NCI-H345 (cell line): ENCODE data around the gene TEF.
A peak's percentile ranks its signal among the peaks of the same experiment; 100 is the strongest.
"Not testable (repeated sequence)": the region's sequence is repeated elsewhere in the genome, so short reads cannot be mapped to it uniquely, and the experiment has no call there.

Experiments used
- DNase-seq: peaks from one replicate; lab custom pipeline; 2025; lab: John Stamatoyannopoulos, UW

TEF gene

DNA sequence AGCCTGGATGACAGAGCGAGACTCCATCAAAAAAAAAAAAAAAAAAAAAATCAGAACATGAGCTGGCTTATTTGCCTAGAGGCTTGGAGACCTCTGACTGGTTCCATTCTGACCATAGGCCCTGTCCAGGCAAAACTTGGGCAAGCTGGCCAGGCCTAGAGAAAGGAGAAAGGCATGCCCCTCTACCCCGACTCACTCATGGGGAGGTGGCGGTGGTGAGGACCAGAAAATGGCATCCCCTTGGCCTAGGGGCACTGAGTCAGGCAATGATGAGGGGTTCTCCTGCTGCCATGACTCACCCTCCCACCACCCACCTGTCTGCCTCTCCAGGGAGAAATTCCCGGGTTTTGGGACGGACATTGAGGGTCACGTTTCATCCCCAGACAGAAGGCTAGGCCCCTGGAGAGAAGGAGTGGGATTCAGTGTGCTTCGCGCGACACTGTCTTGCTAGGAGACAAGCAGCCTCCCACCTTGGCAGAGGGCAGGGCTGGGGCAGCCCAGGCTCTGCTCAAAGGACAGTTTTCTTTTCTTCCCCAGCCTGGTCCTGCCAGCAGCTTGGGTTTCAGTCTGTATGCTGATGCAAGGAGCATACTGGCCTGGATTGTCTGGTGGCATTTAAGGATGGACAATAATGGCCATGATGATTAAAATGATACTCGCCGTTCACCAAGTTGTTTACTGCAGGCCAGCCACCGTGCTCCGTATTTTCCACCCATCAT is 47.6 kb downstream of the TEF start:
- no peak for DNase-seq

DNA sequence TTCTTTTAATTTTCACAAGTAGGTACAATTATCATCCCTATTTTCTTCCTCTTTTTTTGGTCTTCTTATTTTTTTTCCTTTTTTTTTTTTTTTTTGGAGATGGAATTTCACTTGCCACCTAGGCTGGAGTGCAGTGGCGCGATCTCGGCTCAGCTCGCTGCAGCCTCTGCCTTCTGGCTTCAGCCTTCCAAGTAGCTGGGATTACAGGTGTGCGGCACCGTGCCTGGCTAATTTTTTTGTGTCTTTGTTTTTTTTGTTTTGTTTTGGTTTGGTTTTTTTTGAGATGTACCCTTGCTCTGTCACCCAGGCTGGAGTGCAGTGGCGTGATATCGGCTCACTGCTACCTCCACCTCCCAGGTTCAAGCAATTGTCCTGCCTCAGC is 48.2 kb downstream of the TEF start:
- no peak for DNase-seq

DNA sequence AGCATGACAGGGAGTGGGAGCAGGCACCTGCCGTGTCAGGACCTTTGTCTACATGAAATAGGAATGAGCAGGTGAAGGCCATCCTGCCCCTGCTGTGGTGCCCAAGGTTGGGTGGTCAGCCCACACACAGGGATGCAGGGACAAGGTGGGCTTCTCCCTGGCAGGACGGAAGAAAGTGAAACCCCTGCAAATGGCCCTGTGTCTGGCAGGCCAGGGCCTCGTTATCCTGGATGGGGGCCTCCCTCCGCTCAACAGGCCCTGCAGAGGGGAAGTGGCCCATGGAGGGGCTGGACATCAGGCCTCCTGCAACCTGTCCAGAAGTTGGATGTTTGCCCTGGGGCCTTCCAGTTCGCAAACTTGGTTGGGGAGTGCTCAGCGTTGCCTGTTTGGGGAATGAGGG is 49.9 kb downstream of the TEF start:
- no peak for DNase-seq

DNA sequence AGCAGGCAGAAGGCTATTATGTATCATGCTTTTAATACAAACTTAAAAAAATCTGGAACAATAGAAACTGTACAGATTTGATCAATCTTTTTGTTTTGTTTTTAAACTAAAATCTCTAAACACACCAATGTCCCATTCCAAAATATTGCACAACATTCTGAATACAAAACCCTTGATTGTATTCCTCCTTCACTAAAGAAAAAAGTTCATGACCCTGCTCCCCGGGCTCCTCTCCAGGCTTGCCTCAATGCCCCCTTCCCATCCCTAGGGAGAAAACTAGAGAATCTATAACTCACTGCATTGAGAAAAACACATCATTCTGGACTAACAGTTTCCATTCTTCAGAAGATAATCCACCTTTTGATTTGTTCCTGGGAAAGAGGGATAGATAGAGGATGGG is 51.7 kb downstream of the TEF start:
- not testable (repeated sequence) for DNase-seq

DNA sequence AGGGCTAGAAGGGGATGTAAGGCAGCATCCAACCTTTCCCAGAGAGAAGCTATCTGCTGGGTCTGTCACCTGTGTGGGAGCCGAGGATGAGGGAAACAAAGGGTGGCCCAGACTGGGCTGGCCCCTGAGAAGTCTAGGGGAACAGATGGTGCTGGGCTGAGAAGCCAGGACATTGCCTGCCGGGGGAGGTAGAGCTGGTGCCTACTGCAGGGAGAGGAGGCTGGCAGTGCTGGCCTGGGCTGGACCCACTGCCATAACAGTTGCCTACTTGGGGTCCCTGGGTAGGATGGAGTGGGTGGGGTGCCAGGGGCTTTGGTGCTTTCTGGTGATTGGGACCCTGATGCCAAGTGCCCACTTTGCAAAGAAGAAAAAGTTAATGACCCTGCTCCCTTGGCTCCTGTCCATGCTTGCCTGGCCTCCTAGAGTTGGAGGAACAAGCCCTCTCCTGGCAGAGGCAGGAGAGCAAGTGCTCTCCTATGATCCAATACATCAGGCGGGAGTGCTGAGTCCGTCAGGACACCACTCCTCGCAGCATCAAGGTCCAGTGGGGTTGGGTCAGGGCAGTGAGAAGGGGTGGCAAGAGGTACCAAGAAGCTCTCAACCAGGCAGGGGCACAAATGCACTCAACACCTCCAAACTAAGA is 52.7 kb downstream of the TEF start:
- DNase-seq: not testable (repeated sequence)

DNA sequence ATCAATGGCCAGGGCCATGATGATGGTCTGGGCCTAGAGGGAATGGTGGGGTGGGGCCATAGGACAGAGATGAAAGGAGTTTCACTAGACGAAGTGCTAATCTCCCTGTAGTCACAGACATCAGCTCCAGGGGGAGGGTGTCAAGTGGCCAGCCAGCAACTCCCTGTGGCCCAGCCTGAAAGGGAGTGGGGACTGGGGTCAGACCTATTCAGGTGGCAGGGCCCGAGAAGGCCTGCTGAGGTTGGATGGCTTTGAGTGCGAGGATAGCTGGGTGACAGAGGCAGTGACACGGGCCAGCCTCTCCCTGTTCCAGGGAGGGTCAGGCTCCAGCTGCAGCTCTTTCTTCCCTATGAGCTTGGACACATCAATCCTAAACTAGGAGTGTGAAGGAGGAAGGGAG is 53.8 kb downstream of the TEF start:
- DNase-seq: no peak

DNA sequence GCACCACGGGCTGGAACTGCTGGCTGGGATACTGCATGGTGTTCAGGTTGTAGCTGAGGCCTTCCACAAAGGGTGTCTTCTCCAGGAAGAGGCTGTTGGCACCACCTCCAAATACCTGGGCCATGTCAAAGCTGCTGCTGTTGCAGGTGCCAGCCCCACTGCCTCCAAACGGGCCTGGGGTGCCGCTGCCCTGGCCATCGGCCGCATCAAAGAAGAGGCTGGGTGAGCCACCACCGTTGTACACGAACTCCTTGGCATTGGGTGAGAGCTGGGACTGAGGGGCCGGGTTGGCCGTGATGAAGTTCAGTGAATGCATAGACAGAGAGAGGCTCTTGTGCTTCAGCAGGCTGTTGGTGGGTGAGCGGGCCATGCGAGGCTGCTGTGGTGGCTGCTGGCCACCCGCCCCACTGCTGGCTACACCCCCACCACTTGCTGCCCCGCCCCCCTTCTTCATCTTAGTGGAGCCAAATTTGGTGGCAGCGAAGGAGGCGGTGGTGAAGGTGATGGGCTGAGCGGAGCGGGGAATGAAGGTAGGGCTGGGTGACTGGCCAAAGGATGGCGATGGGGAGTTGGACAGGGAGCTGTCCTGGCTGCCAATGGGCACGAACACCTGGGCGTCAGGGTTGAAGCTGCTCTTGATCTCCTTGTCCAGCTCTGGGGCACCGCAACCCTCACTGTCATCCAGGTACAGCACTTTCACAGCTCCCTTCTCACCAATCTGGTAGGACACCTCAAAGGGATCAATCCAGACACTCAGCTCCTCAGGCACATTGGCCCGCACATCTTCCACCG is 54.8 kb downstream of the TEF start:
- no peak for DNase-seq

DNA sequence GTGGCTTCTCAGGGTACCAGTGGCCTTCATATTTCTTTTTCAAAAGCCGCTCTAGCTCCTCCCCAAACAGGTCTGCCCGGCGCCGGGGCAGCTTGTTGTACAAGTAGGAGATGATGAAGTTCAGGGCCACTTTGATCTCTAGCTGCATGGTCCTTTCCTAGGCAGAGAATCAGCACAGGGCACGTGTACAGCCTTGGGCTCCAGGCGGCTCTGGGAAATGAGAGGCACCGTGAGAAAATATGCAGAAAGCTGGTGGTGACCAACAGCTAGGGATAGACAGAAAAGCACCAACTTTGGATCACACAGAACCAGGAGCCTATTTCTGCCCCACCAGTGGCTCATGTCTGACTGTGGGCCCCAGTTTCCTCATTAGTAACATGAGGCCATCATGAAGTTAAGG is 55.5 kb downstream of the TEF start:
- no peak for DNase-seq

DNA sequence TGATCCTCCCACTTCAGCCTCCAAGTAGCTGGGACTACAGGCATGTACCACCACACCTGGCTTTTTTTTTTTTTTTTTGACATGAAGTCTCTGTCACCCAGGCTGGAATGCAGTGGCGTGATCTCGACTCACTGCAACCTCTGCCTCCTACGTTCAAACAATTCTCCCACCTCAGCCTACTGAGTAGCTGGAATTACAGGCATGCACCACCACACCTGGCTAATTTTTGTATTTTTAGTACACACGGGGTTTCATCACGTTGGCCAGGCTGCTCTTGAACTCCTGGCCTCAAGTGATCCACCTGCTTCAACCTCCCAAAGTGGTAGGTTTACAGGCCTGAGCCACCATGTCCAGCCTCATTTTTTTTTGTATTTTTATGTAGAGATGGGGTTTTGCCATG is 58.8 kb downstream of the TEF start:
- DNase-seq: not testable (repeated sequence)

DNA sequence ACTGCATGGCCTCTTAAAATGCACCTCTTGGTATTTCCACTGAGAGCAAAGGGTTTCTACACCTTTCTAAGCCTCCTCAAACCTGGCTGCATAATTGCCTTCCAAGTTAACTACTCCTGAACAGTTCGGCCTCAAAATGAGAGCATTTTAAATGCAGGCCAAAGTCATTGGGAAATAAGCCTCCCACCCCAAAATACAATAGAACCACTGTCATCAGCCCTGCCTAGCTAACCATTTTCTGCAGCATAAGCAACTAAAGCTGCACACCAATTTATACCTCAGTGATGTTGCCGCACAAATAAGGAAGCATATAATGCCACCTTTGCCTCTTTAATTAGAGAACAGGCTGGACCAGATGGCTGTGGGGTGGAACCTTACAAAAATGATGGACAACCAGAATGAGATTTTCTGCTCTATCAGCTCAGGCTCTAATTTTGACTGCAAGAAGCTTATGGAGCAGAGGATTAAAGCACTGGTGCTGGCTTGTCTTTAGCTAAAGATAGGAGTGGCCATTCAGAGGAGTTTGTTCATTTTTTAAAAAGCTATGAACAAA is 60.6 kb downstream of the TEF start:
- DNase-seq: no peak

DNA sequence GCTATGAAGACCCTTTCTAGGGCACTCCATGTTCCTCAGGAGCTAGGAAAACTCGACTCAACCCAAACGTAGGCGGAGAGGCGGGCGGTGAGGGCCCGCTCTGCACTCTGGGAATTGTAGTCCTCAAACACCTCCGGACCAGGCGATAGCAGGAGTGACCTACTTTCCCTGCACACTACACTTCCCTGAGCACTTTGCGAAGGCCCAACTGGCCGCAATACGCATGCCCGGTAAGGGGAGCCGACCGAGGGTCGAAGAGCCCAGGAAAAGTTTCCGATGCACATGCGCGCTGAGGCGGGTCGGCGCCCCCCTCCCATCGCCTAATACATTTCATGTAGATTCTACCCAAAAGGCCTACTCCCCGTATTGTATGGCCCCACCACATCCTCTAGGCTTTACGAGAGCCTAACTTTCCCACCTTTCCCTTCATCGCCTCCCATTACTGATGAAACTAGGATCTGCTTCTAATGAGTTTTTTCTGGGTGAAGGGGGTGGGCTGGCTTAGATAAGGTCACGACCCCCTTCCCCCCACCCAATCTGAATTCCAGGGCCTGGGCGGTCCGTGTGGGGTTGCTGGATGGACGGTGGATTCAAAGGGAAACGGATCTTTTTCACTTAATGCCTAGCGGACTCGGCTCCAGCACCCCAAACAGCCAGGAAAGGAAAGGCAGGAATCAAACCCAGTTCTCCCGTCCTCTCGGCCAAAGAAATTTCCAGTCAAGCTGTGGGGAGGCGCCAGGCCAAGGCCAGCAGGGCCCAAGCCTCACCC is 62.8 kb downstream of the TEF start:
- DNase-seq: no peak

DNA sequence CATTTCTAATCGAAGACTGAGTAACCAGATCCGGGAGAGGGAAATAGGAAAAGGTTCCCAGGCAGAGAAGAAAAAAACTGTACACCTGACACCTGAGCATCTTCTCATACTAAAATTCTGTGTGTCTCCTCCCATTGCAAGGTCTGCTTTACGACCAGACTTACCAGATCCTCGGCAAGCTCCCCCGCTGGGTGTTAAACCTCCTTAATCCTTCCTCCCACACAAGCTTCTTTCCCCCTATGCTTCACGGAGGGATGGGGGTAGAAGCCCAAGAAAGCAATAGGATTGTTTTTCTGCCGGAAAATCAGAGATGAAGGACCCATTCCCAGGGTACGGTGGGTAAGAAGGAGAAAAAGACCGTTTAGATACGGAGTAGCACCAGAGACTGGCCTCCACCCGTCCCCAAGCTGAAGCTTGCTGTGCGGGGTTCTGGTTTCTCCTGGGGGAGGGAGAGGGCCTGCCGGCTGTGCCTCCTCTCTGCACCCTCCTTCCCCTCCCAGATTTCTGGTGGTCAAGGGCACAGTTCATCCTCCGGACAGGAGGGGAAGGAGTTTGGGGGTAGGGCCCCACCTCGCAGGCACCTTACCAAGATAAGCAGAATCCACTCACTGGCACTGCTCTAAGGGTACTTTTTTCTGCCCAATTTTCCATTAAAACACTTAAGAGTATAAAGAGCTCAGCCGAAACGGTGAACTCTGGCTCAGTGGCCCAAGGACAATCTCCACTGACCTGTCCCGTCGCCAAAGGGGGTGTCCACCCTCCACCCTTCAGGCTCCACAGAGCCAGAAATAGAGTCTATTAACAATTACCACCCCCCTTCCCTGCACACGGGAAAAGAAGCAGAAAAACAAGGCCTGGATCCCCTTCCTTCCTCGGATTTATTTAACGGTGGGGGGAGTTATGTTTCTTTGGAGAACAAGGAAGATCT is 63.7 kb downstream of the TEF start:
- no peak for DNase-seq

DNA sequence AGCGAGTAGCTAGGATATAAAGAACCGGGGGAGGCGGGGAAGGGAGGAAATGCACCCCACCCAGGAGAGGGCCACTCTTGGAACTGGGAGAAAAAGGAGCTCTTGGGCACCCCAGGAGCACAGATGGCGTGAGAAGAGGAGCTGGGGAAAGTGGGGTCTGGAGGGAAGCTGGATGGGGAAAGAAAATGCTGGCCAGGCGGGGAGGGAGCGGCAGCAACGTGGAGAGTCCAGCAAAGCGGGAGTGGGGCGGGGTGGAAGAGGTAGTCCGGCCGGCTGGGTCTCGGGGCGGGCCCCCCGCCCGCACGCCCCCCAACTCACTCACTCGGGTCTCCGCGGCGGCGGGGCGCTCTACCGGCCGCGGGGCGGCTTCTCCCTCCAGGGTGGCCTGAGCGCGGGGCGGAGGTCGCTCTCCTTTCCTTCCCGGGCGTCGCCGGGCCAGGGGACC is 64.3 kb downstream of the TEF start:
- no peak for DNase-seq

DNA sequence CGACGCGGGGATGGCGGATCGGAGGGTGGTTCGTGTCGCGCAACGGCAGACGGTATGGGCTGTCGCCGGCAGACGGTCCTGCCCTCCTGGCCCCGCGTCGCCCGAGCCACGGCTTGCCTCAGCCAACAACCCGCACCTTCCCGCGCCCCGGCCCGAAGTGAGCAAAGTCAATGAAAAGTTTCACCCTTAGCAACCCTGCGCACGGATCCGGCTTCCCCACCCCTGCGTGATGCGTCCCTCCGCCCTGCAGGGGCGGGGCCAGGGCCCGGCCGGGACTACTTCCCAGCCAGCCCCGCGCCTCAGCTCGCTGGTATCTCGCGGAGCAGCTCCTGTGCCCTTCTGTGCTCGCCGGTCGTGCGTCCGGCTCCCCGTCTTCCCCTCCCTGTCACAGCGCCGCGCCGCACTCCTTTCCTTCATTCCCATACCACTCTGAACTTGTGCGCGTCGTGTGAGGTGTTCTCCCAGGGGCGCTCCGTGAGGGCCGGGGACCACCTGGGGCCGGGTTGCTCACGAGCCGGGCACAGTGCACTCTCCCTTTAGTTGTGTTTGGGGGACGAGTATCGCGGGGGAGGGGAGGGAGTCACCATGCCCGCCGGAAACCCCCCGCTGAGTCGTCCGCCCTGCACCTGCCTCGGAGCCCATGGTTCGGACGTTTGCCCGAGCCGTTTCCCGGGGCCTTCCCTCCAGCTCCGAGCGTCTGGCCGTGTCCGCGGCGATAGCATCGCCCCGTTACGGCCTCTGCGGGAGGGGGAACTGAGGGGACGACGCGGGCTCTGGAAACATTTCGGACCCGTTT is 65.1 kb downstream of the TEF start, which contains the start of gene TOB2:
Gene TOB2 (minus strand): TSS at position 163 of the 796 bp plus-strand sequence. CDS start 9,456 bp downstream, outside the sequence.
- peak; percentile 93 for DNase-seq

DNA sequence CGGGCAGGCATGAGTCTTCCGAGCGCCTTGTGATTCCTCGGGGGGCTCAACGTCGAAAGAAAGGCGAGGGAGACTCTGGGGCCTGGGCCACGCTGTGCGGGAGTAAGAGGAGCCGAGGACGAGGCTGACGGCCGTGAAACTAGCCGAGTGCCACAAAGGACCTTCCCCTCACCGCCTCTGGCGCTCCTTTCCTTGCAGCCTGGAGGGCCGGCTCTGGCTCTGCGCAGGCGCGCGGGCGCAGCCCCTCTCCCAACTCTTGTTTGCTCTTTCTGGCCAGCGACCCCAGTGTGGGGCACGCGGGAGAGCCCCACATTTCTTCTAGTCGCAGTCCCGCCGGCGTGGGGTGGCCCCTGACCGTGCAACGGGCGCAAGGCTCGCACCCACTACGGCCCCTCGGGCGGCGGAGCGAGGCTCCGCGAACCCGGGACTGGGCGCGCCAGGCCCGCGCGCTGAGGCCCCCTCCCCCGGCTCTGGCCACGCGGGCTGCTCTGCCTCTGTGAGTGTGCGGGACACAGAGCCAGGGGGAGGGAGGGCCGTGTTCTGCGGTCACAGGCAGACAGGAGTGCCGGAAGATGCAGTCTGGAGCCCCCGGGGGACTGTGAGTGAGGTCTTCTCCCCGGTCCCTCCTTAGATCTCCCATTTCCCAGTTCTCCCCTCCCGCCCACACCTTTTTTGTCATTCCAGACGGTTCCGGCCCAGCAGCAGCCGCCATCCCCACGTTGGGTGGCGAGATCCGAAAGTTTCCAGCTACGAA is 65.9 kb downstream of the TEF start:
- peak; percentile 61 for DNase-seq

DNA sequence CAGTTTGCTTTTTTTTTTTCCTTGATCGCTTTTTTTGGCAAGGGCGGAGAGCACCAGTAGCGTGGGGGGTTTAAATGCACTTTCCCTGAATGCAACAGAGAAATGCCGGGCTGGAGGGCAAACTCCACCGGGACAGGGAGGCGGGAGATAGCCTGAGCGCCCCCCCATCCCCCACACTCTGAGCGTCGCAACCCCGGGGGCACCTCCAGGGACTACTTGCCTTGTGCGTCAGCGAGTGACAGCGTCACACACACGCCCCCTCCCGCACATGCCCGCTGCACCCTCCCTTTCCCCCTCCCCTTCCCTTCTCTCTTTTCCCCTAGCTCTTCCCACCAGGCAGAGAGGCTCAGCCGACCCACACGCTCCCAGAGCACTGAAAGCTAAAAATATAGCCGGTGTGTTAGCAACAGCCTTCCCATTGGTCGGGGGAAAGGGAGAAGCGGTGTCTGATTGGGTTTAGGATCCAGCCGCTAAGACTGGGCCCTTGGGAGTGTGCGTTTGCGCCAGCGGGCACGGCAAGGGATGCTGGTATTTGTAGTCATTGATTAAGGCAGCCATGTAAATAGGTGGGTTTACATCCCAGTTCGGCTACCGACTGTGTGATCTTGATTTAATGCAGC is 66.6 kb downstream of the TEF start:
- peak; percentile 97 for DNase-seq
